ENCODE data around the gene GFER. TPM values are rescaled to one million over a fixed set of nuclear protein-coding genes. Genes with fewer than 3 reads are reported as not detected.

GFER gene
- polyA plus RNA-seq, 1 of the 3 experiments (the other 2 are of a cell fraction): 20.4 TPM

- Histone ChIP-seq H3K9me2 (no peaks in the 10 kb centered on the region), H3K79me2 (ENCODE audit: insufficient read depth) (peaks cover 67% of the 10 kb centered on the region), H4K20me1 (ENCODE audit: insufficient read depth) (peaks cover 55% of the 10 kb centered on the region), H3K9ac (peak overlapping the region; percentile 95), H3K9me3 (no peaks in the 10 kb centered on the region), H3F3A (replicated peaks; ENCODE audit: insufficient read depth) (peaks cover 15% of the 10 kb centered on the region), H3K36me3 (replicated peaks in 1 of 2; ENCODE audit: control insufficient read depth in 1 of 2, insufficient read depth in 2 of 2, low read length in 1 of 2) (peaks cover 0 to 6% of the 10 kb centered on the region in 2 experiments), H3K4me2 (peak overlapping the region; percentile 97), H3K4me1 (ENCODE audit: control insufficient read depth in 1 of 2, insufficient read depth in 2 of 2, low read depth in 1 of 2, low read length in 1 of 2) (peaks cover 24 to 58% of the 10 kb centered on the region in 2 experiments; a peak in 3 of 4 replicates), H3K27me3 (ENCODE audit: insufficient read depth) (no peaks in the 10 kb centered on the region), H2AFZ (ENCODE audit: low read depth) (no peak overlapping the region), H3K4me3 (ENCODE audit: low read depth in 2 of 2, low read length in 1 of 2) (peak overlapping the region; percentile 90 to 91), H3K27ac (ENCODE audit: low read depth in 2 of 2, low read length in 1 of 2) (peak overlapping the region; percentile 72 to 75)
- WGBS (ENCODE audit: low lambda C conversion rate): 3% methylated on average over 8 of the region's 23 CpGs
- ChIA-PET CTCF (interaction anchor here (1.1 to 1.7 kb wide), 7 partner anchors 13 to 139 kb away, joined by 3 to 12 read pairs (median 5); partner anchors contain the start of genes NTHL1, RPS2 and TSC2), POLR2A (interaction anchor here (0.6 to 1.4 kb wide), 4 partner anchors 11 to 147 kb away, joined by 3 to 8 read pairs (median 6); partner anchors contain the start of genes RPS2 and TRAF7)
- TF ChIP-seq GATA2 (CRISPR knock-in tag; IDR thresholded peaks at IDR 0.05) (no peak), GABPA (IDR thresholded peaks at IDR 0.05; ENCODE audit: low read depth) (0 out of 2 replicates have a peak, but pooled peaks have one; percentile 18)
- DNase-seq: peak; percentile 61
Observed at GRCh38 chr16:2008631-2009163, 24.7 kb downstream of the GFER start.

- peak; percentile 70 for DNase-seq
- peak overlapping the region; percentile 95 for H3K9ac ChIP-seq
- peaks cover 0 to 6% of the 10 kb centered on the region in 2 experiments for H3K36me3 ChIP-seq (replicated peaks in 1 of 2; ENCODE audit: control insufficient read depth in 1 of 2, insufficient read depth in 2 of 2, low read length in 1 of 2)
- no peaks in the 10 kb centered on the region for H3K9me2 ChIP-seq
- no peaks in the 10 kb centered on the region for H3K9me3 ChIP-seq
- TF ChIP-seq RFX5 (IDR thresholded peaks at IDR 0.05; ENCODE audit: low read length): no peak
- TF ChIP-seq EP300 (IDR thresholded peaks at IDR 0.05; ENCODE audit: borderline replicate concordance in 1 of 2, low read depth in 1 of 2, low read length in 1 of 2): no peak
- no peak for TF ChIP-seq USF2 (IDR thresholded peaks at IDR 0.05; ENCODE audit: borderline replicate concordance, low read depth, low read length)
- TF ChIP-seq ZBTB33 (IDR thresholded peaks at IDR 0.05; ENCODE audit: borderline replicate concordance, low read depth): no peak
- TF ChIP-seq EZH2phosphoT487 (IDR thresholded peaks at IDR 0.05; ENCODE audit: borderline replicate concordance, low read depth): no peak
- no peak for TF ChIP-seq RCOR1 (IDR thresholded peaks at IDR 0.05; ENCODE audit: low read length)
- no peak for TF ChIP-seq TCF12 (IDR thresholded peaks at IDR 0.05)
- no peak for TF ChIP-seq SMC3 (IDR thresholded peaks at IDR 0.05; ENCODE audit: low read depth, low read length)
- TF ChIP-seq GABPA (IDR thresholded peaks at IDR 0.05; ENCODE audit: low read depth): no peak
- no peak for TF ChIP-seq FOSL2 (IDR thresholded peaks at IDR 0.05; ENCODE audit: borderline replicate concordance, low read depth)
- no peak for TF ChIP-seq MEF2A (IDR thresholded peaks at IDR 0.05; ENCODE audit: borderline replicate concordance, low read depth)
- TF ChIP-seq POLR2AphosphoS5 (IDR thresholded peaks at IDR 0.05; ENCODE audit: low read depth, low read length): no peak
- no peak for TF ChIP-seq FOXJ3 (CRISPR knock-in tag; IDR thresholded peaks at IDR 0.05)
- TF ChIP-seq RXRA (IDR thresholded peaks at IDR 0.05; ENCODE audit: borderline replicate concordance, low read depth): no peak
- no peak for TF ChIP-seq MXI1 (IDR thresholded peaks at IDR 0.05; ENCODE audit: low read depth, low read length)
- no peak for TF ChIP-seq RAD21 (IDR thresholded peaks at IDR 0.05; ENCODE audit: low read length)
- no peak for TF ChIP-seq FOXM1 (IDR thresholded peaks at IDR 0.05; ENCODE audit: low read depth)
- TF ChIP-seq, protein P1, sequence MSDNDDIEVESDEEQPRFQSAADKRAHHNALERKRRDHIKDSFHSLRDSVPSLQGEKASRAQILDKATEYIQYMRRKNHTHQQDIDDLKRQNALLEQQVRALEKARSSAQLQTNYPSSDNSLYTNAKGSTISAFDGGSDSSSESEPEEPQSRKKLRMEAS (IDR thresholded peaks at IDR 0.05; ENCODE audit: low read depth): no peak
- TF ChIP-seq, protein P2, sequence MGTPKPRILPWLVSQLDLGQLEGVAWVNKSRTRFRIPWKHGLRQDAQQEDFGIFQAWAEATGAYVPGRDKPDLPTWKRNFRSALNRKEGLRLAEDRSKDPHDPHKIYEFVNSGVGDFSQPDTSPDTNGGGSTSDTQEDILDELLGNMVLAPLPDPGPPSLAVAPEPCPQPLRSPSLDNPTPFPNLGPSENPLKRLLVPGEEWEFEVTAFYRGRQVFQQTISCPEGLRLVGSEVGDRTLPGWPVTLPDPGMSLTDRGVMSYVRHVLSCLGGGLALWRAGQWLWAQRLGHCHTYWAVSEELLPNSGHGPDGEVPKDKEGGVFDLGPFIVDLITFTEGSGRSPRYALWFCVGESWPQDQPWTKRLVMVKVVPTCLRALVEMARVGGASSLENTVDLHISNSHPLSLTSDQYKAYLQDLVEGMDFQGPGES (IDR thresholded peaks at IDR 0.05; ENCODE audit: low read depth, low read length): no peak
- WGBS (ENCODE audit: low lambda C conversion rate): 0% methylated on average over 2 of the region's 55 CpGs
- peaks cover 21 to 52% of the 10 kb centered on the region in 2 experiments; a peak in 3 of 4 replicates for H3K4me1 ChIP-seq (ENCODE audit: control insufficient read depth in 1 of 2, insufficient read depth in 2 of 2, low read depth in 1 of 2, low read length in 1 of 2)
- peaks cover 10% of the 10 kb centered on the region for H3F3A ChIP-seq (replicated peaks; ENCODE audit: insufficient read depth)
- H3K79me2 ChIP-seq (ENCODE audit: insufficient read depth): peaks cover 63% of the 10 kb centered on the region
- H3K27me3 ChIP-seq (ENCODE audit: insufficient read depth): no peaks in the 10 kb centered on the region
- ChIA-PET CTCF (interaction anchor here (1.1 to 1.7 kb wide), 6 partner anchors 13 to 139 kb away, joined by 3 to 12 read pairs (median 4); partner anchors contain the start of gene RPS2), POLR2A (interaction anchor here (0.6 kb wide), 2 partner anchors 45 to 146 kb away, joined by 4 to 7 read pairs; partner anchors contain the start of genes RPS2 and TRAF7)
- H2AFZ ChIP-seq (ENCODE audit: low read depth): no peak overlapping the region
- H4K20me1 ChIP-seq (ENCODE audit: insufficient read depth): peaks cover 49% of the 10 kb centered on the region
- H3K4me3 ChIP-seq (ENCODE audit: low read depth in 2 of 2, low read length in 1 of 2): peak overlapping the region; percentile 90 to 91
- peak overlapping the region; percentile 97 for H3K4me2 ChIP-seq
- H3K27ac ChIP-seq (ENCODE audit: low read depth in 2 of 2, low read length in 1 of 2): peak overlapping the region; percentile 72 to 75
Observed at GRCh38 chr16:2009164-2009711, 25.2 kb downstream of the GFER start.
